NCI-H2107 (cell line): ENCODE data around the gene TYW1.
A peak's percentile ranks its signal among the peaks of the same experiment; 100 is the strongest.
"Not testable (repeated sequence)": the region's sequence is repeated elsewhere in the genome, so short reads cannot be mapped to it uniquely, and the experiment has no call there.

Experiments
- DNase-seq: peaks from one replicate; lab custom pipeline; 2025; lab: John Stamatoyannopoulos, UW

The TYW1 gene

DNA sequence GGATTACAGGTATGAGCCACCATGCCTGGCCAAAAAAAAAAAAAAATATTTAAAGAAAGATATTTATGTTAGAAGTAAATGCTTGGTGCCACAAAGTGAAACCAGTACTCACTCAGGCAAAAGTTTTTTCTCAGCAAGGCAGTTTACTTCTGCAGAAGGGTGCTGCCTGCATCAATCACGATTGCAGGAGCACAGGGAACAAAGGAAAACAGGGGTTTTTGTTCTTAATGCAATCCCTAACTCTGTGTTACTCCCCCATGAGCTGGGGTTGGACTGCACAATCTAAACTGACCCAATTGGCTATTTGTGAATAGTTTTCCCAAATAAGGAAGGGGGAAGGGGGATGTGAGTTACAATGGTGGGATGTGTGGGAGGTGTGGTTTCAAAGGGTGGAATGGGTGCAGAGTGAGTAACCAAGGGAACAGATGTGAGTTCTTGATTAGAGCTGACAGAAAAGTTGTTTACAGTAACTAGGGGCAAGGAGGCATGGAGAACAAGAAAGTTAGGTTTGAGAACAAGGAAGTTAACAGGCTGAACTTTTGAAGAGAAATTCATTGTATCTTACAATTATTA is 255.4 kb downstream of the TYW1 start:
- no peak for DNase-seq

DNA sequence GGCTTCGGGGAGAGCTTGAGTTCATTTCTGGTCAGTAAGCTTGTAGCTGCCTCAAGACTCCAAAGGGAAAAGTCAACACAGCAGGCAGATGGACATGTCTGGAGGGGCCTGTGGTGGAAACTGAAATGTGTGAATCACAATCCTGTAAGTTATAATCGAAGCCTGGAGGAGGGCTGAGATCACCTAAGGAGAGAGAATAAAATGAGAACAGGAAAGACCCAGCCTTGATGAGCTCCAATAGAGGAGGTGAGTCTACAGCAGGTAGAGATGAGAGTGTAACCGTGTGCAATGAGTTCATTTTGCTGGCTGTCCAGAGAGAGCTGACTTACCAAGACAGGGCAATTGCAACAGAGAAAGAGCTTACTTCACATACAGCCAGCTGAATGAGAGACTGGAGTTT is 258.4 kb downstream of the TYW1 start:
- DNase-seq: not testable (repeated sequence)

- DNase-seq: not testable (repeated sequence)
These were observed 261.1 kb downstream of the TYW1 start for GRCh38 chr7:67257779-67258178.

DNA sequence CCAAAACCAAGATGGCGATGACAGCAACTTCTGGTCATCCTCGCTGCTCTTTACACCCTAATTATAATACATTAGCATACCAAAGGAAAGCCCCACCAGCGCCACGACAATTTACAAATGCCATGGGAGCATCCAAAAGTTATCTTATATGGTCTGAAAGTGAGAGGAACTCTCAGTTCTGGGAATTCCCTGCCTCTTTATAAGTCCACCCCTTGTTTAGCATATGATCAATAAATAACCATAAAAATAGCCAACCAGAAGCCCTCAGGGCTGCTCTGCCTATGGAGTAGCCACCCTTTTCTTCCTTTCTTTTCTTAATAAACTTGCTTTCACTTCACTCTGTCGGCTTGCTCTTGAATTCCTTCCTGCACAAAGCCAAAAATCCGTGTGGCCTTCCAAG is 262.7 kb downstream of the TYW1 start:
- DNase-seq: not testable (repeated sequence)

DNA sequence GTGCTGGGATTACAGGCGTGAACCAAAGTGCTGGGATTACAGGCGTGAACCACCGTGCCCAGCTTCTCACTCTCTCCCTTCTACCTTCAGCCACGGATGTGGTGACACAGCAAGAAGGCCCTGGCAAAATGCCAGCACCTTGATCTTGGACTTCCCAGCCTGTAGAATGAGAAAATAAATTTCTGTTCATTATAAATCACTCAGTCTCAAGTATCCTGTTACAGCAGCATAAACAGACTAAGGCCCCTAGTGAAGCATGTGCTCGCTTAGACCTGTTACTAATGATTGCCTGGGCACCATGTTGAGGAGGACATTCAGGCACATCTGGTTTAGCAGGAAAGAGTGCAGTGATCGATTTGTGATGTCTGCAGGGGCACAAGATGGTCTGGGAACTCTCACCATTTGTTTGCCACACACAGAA is 263.5 kb downstream of the TYW1 start:
- not testable (repeated sequence) for DNase-seq

- DNase-seq: not testable (repeated sequence)
These were observed 267.4 kb downstream of the TYW1 start for GRCh38 chr7:67264000-67264399.

- DNase-seq: not testable (repeated sequence)
These were observed 269.4 kb downstream of the TYW1 start for GRCh38 chr7:67266070-67266469.

GRCh38 chr7:67267914-67268313 is 271.3 kb downstream of the TYW1 start:
- peak; percentile 52 for DNase-seq

DNA sequence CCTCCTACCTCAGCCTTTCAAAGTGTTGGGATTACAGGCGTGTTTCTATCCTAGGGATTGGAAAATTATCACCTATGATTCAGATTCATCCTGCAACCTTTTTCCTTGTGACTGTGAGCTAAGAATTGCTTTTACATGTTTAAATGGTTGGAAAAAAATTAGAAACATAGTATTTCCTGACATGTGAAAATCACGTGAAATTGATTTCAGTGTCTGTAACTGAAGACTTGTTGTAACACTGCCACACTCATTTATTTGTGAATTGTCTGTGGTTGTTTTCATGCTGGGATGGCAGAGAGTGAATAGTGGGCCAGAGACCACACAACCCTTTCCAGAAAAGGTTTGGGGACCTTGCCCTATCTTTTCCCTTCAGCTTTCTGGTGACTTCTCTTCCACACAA is 273.3 kb downstream of the TYW1 start:
- not testable (repeated sequence) for DNase-seq
